ENCODE results near the gene RBCK1.
"Not testable (repeated sequence)": the region's sequence is repeated elsewhere in the genome, so short reads cannot be mapped to it uniquely, and the experiment has no call there.

DNA sequence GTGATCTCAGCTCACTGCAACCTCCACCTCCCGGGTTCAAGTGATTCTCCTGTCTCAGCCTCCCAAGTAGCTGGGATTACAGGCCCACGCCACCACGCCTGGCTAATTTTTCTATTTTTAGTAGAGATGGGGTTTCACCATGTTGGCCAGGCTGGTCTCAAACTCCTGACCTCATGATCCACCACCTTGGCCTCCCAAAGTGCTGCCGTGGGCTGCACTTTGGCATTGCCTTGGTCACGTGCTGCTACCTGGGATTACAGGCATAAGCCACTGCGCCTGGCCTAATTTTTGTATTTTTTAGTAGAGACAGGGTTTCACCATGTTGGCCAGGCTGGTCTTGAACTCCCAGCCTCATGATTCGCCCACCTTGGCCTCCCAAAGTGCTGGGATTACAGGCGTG lies 21.5 kb upstream of the RBCK1 start:
- not testable (repeated sequence) for TF ChIP-seq ZNF274 (IDR thresholded peaks at IDR 0.05; ENCODE audit: borderline replicate concordance, low read depth, low read length); ZNF668 (CRISPR knock-in tag; IDR thresholded peaks at IDR 0.05); POLR2AphosphoS5 (IDR thresholded peaks at IDR 0.05; ENCODE audit: control insufficient read depth, insufficient read depth, low read depth, low read length); KDM5B (IDR thresholded peaks at IDR 0.05; ENCODE audit: insufficient replicate concordance, low read depth, low read length); NR2C1 (IDR thresholded peaks at IDR 0.05); NR2C1 (tag; IDR thresholded peaks at IDR 0.05); SMARCB1 (IDR thresholded peaks at IDR 0.05; ENCODE audit: insufficient read length, low read depth)
- TF ChIP-seq, protein P1, sequence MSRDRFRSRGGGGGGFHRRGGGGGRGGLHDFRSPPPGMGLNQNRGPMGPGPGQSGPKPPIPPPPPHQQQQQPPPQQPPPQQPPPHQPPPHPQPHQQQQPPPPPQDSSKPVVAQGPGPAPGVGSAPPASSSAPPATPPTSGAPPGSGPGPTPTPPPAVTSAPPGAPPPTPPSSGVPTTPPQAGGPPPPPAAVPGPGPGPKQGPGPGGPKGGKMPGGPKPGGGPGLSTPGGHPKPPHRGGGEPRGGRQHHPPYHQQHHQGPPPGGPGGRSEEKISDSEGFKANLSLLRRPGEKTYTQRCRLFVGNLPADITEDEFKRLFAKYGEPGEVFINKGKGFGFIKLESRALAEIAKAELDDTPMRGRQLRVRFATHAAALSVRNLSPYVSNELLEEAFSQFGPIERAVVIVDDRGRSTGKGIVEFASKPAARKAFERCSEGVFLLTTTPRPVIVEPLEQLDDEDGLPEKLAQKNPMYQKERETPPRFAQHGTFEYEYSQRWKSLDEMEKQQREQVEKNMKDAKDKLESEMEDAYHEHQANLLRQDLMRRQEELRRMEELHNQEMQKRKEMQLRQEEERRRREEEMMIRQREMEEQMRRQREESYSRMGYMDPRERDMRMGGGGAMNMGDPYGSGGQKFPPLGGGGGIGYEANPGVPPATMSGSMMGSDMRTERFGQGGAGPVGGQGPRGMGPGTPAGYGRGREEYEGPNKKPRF (IDR thresholded peaks at IDR 0.05; ENCODE audit: low read depth, low read length) = not testable (repeated sequence)
